Skeletal muscle tissue (tissue), 4 donors: ENCODE measurements around the gene CAND1. TPM values are rescaled to one million over a fixed set of nuclear protein-coding genes. Genes with fewer than 3 reads are reported as not detected.

Experiments used
- H3K27ac ChIP-seq: one replicate; pipeline ENCODE4 v1.7.0; 2013; ENCODE audit warnings: mild to moderate bottlenecking, low read depth, low read length, inconsistent platforms
- H3K27me3 ChIP-seq, 3 donors: one replicate each; pipeline ENCODE4 v1.7.0; 2013; ENCODE audit warnings: low read length in 3 of 3; ENCODE audit not compliant: control insufficient read depth in 3 of 3, insufficient read depth in 3 of 3
- H3K36me3 ChIP-seq, 3 donors: one replicate each; pipeline ENCODE4 v1.7.0; 2013; ENCODE audit warnings: low read length in 3 of 3; ENCODE audit not compliant: control insufficient read depth in 3 of 3, insufficient read depth in 3 of 3
- H3K4me1 ChIP-seq, 3 donors: one replicate each; pipeline ENCODE4 v1.7.0; 2013; ENCODE audit warnings: low read length in 3 of 3, mild to moderate bottlenecking in 3 of 3; ENCODE audit not compliant: control insufficient read depth in 3 of 3, insufficient read depth in 3 of 3
- H3K4me3 ChIP-seq, 3 donors: one replicate each; pipeline ENCODE4 v1.7.0; 2013; ENCODE audit warnings: low read length in 3 of 3
- H3K9ac ChIP-seq, 3 donors: one replicate each; pipeline ENCODE4 v1.7.0; 2013; ENCODE audit warnings: low read length in 3 of 3, mild to moderate bottlenecking in 3 of 3, moderate library complexity in 2 of 3, low read depth in 1 of 3
- H3K9me3 ChIP-seq, 3 donors: one replicate each; pipeline ENCODE4 v1.7.0; 2013; ENCODE audit warnings: low read length in 3 of 3; ENCODE audit not compliant: control insufficient read depth in 3 of 3
- total RNA-seq: library from RNA; depleted of rRNA; stranded (reverse); fragments of >200 nt; gene quantifications from one replicate; pipeline ENCODE4 v1.2.3, GENCODE V29; 2014
- donor health status: Osteomylitis.

The CAND1 gene
- 90.8 TPM for total RNA-seq

DNA sequence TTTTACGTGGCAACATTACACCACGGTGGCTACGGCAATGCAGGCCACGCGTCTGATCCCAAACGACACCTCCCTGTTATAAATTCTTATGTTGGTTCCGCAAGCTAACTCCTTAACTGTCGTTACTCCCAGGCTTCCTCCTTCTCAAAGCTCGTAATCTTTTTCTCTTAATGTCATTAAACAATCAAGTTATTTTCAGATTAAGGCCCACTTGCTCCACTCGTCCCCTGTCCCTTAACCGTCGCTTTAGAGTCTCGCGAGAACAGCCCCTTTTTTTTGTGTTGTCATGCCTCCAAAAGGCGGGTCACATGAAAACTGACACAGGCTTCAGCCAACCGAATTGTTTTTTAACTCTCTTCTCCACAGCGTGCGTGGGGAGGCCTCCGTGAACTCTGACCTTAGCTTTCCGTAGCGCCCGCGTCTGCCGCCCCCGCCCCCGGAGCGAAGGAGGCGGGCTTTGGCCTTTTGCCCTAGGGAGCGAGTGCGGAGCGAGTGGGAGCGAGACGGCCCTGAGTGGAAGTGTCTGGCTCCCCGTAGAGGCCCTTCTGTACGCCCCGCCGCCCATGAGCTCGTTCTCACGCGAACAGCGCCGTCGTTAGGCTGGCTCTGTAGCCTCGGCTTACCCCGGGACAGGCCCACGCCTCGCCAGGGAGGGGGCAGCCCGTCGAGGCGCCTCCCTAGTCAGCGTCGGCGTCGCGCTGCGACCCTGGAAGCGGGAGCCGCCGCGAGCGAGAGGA lies at the start of gene CAND1:
Gene CAND1 (plus strand): TSS at position 463 of the 737 bp plus-strand sequence. CDS start 360 bp downstream, outside the sequence.
- H3K4me1 ChIP-seq: peaks cover 9 to 26% (median 11%) of the 10 kb centered on the region in 3 donors
- H3K4me3 ChIP-seq: peak within 1 kb of the TSS; percentile 91 to 94 (median 93)
- H3K36me3 ChIP-seq: no peaks in the 10 kb centered on the region
- no peaks in the 10 kb centered on the region for H3K27me3 ChIP-seq
- peak within 1 kb of the TSS; percentile 96 for H3K27ac ChIP-seq
- no peaks in the 10 kb centered on the region for H3K9me3 ChIP-seq
- peak within 1 kb of the TSS; percentile 97 to 98 (median 97) for H3K9ac ChIP-seq

DNA sequence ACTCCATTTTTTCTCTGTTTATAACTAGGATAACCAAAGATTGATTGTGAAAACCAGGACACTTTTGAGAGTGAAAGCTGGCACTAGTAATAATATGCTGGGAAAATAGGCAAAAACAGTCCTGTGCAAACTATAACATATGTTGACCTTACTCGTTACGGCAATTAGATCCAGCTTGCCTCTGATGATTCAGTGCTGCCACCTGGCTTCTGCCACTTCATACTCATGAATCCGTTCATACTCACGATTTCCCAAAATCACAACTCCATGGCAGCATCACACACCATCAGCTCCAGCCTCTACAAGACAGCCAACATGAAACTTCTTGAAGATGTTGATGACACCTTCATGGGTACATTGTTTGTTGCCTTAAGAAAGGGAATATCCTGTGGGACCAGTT lies 49.1 kb upstream of the CAND1 start:
- Histone ChIP-seq H3K27ac (no peak overlapping the region), H3K36me3 (no peaks in the 10 kb centered on the region), H3K9ac (no peak overlapping the region), H3K4me3 (no peak overlapping the region), H3K27me3 (no peaks in the 10 kb centered on the region), H3K4me1 (no peaks in the 10 kb centered on the region), H3K9me3 (no peaks in the 10 kb centered on the region)

DNA sequence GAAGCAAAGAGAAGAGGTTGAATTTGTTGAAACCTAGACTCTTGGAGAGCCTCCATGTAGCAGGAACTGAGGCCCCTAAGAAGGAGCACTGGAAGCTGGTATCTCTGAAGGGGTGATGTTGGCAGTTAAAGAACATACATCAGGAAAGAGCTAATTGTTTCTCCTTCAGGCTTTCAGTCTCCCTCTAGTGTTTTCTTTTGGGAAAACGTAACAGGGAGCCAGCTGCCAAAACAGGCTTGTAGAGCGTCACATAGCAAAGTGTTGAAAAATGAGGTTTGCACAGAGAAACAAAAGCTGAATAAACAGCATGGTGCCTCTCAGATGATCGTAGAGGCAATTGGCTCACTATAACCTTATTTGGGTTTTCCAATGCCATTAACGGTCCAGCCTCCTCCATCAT lies 46.9 kb upstream of the CAND1 start:
- no peaks in the 10 kb centered on the region for H3K4me1 ChIP-seq
- no peak overlapping the region for H3K27ac ChIP-seq
- H3K9me3 ChIP-seq: no peaks in the 10 kb centered on the region
- H3K9ac ChIP-seq: no peak overlapping the region
- H3K4me3 ChIP-seq: no peak overlapping the region
- no peaks in the 10 kb centered on the region for H3K27me3 ChIP-seq
- H3K36me3 ChIP-seq: no peaks in the 10 kb centered on the region

GRCh38 chr12:67223225-67223624 lies 45.9 kb upstream of the CAND1 start:
- H3K36me3 ChIP-seq: no peaks in the 10 kb centered on the region
- no peaks in the 10 kb centered on the region for H3K9me3 ChIP-seq
- no peaks in the 10 kb centered on the region for H3K4me1 ChIP-seq
- no peaks in the 10 kb centered on the region for H3K27me3 ChIP-seq
- no peak overlapping the region for H3K4me3 ChIP-seq
- no peak overlapping the region for H3K9ac ChIP-seq
- no peak overlapping the region for H3K27ac ChIP-seq

GRCh38 chr12:67237231-67237630 lies 31.9 kb upstream of the CAND1 start:
- H3K9ac ChIP-seq: no peak overlapping the region
- H3K4me1 ChIP-seq: no peaks in the 10 kb centered on the region
- no peak overlapping the region for H3K27ac ChIP-seq
- H3K36me3 ChIP-seq: no peaks in the 10 kb centered on the region
- peaks cover 0 to 2% (median 0%) of the 10 kb centered on the region in 3 donors for H3K9me3 ChIP-seq
- no peaks in the 10 kb centered on the region for H3K27me3 ChIP-seq
- no peak overlapping the region for H3K4me3 ChIP-seq

GRCh38 chr12:67239061-67239460 lies 30.1 kb upstream of the CAND1 start:
- no peak overlapping the region for H3K9ac ChIP-seq
- no peaks in the 10 kb centered on the region for H3K4me1 ChIP-seq
- H3K9me3 ChIP-seq: peaks cover 0 to 2% (median 0%) of the 10 kb centered on the region in 3 donors
- H3K27ac ChIP-seq: no peak overlapping the region
- no peaks in the 10 kb centered on the region for H3K27me3 ChIP-seq
- no peaks in the 10 kb centered on the region for H3K36me3 ChIP-seq
- H3K4me3 ChIP-seq: no peak overlapping the region

DNA sequence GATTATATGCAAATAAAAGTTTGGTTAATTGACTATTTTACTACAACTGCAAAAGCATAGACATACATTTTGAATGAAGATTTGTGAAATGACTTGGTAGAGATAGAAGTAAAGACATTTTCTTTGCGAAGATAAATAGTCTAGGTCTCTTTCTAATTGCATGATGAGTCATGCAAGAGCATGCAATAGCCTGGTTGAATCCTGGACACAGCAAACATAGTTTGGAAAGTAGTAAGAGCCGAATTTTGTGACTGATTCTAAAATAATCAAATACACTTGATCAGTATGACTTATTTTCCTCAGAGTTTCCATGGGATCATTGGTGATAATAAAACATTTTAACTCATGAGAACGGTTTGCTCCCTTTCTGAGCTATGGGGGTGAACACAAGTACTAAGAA lies 27.7 kb upstream of the CAND1 start:
- Histone ChIP-seq H3K4me1 (no peaks in the 10 kb centered on the region), H3K27me3 (no peaks in the 10 kb centered on the region), H3K36me3 (no peaks in the 10 kb centered on the region), H3K9me3 (no peaks in the 10 kb centered on the region), H3K9ac (no peak overlapping the region), H3K27ac (no peak overlapping the region), H3K4me3 (no peak overlapping the region)

DNA sequence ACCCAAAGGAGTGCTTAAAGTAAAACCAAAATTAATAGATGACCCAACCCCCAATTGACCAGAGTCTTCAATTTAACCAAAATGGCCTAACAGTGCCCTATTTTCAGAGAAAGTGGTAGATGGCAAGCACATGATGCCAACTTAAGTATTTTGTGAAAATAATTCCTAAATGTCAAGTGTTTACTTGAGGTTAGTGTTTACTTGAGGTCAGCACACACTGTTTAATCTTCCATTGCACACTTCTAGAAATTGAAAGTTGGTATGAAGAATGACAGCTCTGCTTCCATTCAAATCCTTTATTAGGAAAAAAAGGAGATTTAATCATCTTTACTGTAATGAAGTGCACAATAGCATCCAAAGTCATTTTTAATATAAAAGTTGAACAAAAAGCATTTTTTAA lies 25.9 kb upstream of the CAND1 start:
- no peaks in the 10 kb centered on the region for H3K4me1 ChIP-seq
- H3K27me3 ChIP-seq: no peaks in the 10 kb centered on the region
- no peak overlapping the region for H3K4me3 ChIP-seq
- no peaks in the 10 kb centered on the region for H3K36me3 ChIP-seq
- no peak overlapping the region for H3K27ac ChIP-seq
- no peaks in the 10 kb centered on the region for H3K9me3 ChIP-seq
- H3K9ac ChIP-seq: no peak overlapping the region

DNA sequence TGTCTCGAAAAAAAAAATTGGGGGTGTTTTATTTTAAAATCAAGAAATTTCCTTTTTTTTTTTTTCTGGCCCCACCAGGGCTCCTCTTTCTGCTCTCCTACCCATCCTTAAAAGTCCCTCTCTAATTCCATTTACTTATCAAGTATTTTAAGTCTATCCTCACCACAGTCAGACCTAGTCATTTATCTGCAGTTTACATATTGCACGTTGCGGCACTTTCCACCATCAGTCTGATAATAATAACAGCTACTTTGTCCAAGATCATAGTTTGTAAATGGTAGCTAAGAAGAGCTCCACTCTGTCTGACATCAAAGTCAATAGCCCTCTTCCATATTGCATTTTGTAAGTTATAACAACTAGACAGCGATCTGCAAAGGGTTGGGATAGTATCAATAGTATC lies 23.6 kb upstream of the CAND1 start:
- Histone ChIP-seq H3K27ac (no peak overlapping the region), H3K9ac (no peak overlapping the region), H3K36me3 (no peaks in the 10 kb centered on the region), H3K4me1 (no peaks in the 10 kb centered on the region), H3K9me3 (no peaks in the 10 kb centered on the region), H3K27me3 (no peaks in the 10 kb centered on the region), H3K4me3 (no peak overlapping the region)

GRCh38 chr12:67251012-67251411 lies 18.1 kb upstream of the CAND1 start:
- Histone ChIP-seq H3K27me3 (no peaks in the 10 kb centered on the region), H3K36me3 (no peaks in the 10 kb centered on the region), H3K4me1 (no peaks in the 10 kb centered on the region), H3K9me3 (no peaks in the 10 kb centered on the region), H3K27ac (no peak overlapping the region), H3K9ac (no peak overlapping the region), H3K4me3 (no peak overlapping the region)
